SIG-M5 treated with dmso at 0.1 percent for 504 hours (cell line): ENCODE measurements around the gene FAM83E.
A peak's percentile ranks its signal among the peaks of the same experiment; 100 is the strongest.

ENCODE experiments used
- DNase-seq: peaks from one replicate; lab custom pipeline; 2025; ENCODE audit not compliant: unreplicated experiment; lab: John Stamatoyannopoulos, UW

The FAM83E gene

DNA sequence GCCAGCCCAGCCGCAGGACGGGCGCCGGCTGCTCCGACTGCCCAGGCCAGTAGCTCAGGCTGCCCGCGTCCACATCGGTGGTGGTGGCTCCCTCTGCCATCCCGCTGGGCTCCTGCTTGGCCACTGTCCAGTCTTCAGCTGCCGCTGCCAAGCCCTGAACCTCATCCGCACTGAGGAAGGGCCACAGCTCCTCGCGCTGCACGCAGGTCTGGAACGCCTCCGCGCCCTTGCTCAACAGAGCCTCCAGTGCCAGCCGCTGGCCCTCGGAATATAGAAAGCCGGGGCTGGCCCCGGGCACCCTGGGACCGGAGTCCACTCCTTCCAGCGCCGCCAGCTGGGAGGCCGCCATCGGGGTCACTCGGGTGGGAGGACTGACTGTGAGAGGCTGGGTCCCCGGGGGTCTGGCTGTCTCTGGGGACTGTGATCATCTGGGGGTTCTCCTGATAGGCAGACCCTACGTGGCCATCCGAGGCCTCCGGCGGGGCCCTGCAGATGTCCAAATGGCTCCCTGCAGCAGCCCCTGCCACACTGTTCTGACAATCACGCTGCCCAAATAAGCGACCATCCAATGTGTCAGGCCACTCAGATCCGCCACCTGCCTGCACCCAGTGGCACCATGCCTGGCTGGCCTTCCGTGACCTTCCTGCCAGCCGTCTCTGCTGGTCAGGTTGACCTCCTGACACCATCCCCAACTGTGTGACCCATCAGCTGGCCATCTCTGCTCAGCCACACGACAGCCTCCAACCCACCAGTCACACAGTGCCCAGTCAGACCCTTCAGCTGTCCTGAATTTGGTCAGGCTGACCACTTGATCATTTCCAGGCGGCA lies 1.6 kb downstream of the FAM83E start:
- no peak for DNase-seq

DNA sequence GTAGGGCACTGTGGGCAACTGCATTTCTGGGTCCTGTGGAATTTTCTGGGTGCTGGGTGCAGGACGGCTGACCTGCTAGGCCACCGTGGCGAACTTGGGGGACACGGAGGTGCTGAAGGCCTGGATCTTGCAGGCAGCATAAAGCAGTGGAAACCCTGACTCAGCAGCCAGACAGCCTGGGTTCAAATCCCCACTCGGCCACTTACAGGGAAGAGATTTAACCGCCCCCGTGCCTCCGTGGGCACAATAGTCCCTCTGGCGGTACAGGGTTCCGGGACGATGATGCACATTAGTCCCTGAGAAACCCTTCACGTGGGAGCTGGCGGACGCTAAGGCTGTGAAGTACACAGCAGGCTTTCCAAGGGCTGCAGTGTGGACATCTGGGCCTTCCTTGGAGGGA lies 3.0 kb downstream of the FAM83E start:
- no peak for DNase-seq

DNA sequence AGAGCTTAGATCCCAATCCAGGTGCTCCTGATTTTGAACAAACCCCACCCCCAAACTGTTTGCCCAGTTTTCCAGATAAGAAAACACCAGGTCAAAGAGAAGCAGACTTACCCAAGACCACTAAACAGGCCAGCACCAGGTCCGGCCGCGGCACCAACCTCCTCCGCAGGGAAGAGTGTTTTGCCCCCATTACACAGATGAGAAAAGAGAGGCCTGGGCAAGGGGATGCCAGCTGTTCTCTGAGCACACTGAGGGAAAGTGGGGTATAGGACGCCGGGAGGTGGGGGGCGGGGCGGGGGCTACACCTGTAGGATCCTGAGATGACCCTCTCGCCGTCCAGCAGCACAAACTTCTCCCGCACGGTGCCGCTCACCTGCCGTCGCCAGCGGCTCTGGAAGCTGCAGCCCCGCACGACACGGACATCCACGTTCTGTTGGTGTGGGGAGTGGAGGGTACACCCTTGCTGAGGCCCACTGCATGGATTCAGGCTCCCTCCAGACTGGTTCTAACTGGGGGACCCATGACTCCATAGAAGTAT lies 5.2 kb downstream of the FAM83E start:
- DNase-seq: no peak

DNA sequence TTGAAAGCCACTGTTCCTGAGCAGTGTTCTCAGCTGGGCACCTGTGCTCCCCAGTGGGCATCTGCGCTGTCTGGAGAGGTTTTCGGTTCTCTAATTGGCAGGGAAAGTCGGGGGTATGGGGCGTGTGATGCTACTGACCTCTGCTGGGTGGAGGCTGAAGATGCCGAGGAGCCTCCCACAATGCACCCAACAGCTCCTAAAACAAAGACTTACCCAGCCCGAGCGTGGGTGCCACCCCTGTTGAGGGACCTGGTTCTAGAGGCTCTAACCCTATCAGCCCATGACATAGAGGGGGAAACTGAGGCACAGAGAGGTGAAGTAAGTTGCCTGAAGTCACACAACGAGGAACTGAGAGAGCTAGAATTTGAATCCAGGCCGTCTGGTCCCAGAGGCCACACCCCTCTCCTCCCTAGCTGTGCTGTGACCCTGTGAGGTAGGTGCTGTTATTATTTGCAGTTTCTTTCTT lies 6.0 kb downstream of the FAM83E start:
- peak; percentile 65 for DNase-seq

DNA sequence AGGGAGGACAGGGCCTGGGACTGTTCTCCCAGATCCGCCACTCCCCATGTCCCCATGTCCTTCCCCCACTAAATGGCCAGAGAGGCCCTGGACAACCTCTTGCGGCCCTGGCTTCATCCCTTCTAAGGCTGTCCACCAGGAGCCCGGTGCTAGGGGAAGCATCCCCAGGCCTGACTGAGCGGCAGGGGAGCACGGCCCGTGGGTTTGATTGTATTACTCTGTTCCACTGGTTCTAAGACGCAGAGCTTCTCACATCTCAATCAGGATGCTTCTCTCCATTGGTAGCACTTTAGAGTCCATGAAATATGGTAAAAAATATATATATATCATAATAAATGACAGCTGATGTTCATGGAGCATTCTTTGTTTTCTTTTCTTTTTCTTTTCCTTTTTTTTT lies 7.5 kb downstream of the FAM83E start:
- no peak for DNase-seq

DNA sequence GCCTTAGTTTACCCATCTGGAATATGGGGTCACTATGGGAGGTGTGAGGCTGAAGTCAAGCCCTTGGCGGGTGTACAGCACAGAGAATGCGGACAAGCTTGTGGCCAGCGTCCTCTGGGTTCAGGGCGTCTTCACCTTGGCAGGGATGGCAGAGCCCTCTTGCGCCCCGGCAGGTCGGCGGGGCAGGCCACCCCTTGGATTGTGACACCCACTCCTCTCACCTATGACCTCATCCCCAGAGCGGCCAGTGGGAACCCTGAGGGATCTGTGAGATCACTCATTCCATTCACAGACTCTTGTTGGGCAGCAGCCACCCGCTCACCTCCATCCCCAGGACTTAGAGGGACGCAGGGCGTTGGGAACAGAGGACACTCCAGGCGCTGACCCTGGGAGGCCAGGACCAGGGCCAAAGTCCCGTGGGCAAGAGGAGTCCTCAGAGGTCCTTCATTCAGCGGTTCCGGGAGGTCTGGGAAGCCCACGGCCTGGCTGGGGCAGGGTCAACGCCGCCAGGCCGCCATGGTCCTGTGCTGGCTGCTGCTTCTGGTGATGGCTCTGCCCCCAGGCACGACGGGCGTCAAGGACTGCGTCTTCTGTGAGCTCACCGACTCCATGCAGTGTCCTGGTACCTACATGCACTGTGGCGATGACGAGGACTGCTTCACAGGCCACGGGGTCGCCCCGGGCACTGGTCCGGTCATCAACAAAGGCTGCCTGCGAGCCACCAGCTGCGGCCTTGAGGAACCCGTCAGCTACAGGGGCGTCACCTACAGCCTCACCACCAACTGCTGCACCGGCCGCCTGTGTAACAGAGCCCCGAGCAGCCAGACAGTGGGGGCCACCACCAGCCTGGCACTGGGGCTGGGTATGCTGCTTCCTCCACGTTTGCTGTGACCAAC lies 8.2 kb downstream of the FAM83E start, which contains the start of gene SPACA4:
Gene SPACA4 (plus strand): TSS at position 280 of the 896 bp plus-strand sequence. CDS start 237 bp downstream, at position 517.
- DNase-seq: no peak

DNA sequence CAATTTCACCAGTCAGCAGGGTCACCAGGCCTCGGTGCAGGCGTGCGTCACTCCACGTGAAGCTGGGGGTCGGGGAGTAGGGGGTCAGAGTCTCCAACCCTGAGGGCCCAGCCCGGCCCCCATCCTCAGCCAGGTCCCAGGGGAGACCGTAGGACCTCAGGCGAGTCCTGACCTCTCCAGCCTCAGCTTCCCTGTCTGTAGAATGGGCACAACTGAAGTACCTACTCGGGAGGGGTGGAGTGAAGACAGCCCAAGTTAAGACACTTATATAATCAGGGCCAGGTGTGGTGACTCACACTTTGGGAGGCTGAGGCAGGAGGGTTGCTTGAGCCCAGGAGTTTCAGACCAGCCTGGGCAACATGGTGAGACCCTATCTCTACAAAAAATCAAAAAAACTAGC lies 11.0 kb downstream of the FAM83E start:
- DNase-seq: no peak

DNA sequence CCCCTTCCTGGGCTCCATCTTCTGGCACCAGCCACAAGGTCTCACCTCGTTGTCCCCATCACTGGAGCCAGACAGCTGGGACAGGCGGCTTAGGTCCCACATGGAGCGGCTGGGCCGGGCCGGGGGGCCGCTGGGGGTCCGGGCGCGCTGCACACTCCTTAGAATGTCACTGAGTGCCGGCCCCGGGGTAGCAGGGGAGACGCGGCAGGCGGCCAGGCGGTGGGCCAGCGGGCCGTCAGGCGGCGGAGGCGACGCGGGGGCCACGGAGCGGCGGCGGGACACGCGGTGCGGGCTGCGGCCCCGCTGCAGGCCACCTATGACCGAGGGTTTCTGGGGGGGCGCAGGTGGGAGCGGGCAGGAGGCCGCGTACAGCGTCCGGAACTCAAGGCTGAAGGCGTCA lies 11.4 kb downstream of the FAM83E start:
- DNase-seq: no peak

DNA sequence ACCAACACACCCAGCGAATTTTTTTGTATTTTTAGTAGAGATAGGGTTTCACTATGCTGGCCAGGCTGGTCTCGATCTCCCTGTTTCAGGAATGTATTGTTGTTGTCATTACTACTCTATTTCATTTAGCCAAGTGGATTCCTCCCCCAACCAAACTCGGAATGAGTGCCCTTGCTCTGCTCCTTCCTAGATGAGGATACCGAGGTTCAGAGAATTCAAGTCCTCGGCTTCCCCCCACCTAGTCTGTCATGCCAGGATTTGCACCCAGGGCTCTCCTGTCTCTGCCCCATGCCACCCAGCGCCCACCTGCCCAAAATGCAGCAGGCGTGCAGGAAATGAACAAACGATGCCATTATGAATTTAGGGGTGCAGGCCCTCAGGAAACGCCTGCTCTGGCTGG lies 11.9 kb downstream of the FAM83E start:
- DNase-seq: no peak

DNA sequence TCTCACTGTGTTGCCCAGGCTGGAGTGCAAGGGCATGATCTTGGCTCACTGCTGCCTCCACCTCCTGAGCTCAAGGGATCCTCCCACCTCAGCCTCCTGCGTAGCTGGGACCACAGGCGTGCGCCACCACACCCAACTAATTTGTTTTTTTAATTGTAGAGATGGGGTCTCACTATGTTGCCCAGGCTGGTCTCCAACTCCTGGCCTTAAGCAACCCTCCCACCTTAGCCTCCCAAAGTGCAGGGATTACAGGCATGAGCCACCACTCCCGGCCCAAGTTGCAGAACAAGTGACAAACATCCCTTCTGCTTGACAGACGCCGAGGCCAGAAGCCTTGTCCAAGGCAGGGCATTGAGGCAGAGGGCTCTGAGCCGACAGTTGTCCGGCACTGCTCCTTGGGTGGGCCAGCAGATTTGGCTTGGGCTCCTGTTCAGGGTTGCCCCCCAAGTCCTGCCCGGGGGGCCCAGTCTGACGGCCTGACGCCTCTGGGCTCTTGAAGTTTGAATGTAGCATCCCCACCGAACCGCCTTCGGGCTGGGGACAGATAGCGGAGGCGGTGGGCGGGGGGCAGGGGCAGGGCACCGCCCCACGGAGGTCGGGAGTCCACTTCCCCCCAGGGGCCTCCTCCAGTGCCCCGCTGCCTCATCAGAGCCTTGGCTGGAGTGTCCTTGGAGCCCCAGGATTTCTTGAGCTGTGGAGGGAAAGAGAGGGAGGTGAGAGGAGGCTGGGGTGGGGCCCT lies 14.0 kb downstream of the FAM83E start:
- DNase-seq: no peak

DNA sequence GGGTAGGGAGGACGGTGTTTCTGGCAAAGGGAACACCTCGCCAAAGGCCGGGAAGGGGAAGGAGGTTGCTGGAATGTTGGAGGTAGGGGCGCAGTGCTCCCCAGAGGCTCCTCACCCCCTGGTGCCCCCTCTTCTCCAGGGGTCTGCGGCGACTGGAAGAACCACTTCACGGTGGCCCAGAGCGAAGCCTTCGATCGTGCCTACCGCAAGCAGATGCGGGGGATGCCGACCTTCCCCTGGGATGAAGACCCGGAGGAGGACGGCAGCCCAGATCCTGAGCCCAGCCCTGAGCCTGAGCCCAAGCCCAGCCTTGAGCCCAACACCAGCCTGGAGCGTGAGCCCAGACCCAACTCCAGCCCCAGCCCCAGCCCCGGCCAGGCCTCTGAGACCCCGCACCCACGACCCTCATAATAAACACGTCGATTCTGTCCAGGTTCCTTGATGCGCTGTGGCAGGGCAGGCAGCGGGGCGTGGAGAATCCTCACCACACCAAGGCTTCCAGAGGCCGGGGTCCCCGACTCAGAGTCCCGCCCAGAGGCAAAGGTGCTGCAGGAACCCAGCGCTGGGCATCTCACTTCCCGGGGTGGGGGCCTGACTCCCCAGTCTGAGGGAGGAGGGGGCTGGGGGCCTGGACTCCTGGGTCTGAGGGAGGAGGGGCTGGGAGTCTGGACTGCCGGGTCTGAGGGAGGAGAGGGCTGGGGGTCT lies 15.7 kb downstream of the FAM83E start:
- DNase-seq: no peak

DNA sequence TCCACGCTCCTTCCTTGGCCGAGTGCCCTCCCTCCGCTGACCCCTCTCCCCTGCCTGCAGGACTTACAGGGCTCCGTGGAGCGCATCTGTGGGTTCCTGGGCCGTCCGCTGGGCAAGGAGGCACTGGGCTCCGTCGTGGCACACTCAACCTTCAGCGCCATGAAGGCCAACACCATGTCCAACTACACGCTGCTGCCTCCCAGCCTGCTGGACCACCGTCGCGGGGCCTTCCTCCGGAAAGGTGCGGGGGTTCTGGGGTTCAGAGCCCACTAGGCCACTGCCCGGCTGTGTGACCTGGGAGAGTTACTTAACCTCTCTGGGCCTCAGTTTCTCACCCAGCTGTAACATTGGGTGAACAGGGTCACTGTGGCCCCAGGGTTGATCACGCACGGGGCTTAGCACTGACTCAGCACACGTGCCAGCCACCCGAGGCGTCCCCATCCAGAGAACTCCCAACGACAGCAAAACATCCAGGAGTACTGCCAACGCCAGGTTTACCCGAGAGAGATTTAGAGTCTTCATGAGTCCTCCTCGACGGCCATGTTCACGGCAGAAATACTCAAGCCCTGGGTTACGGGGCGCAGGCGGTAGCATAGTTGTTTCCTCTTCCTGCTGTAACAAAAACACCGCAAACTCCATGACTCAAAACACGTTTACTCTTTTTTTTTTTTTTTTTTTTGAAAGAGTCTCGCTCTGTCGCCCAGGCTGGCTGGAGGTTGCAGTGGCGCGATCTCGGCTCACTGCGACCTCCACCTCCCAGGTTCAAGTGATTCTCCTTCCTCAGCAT lies 18.0 kb downstream of the FAM83E start:
- DNase-seq: no peak

DNA sequence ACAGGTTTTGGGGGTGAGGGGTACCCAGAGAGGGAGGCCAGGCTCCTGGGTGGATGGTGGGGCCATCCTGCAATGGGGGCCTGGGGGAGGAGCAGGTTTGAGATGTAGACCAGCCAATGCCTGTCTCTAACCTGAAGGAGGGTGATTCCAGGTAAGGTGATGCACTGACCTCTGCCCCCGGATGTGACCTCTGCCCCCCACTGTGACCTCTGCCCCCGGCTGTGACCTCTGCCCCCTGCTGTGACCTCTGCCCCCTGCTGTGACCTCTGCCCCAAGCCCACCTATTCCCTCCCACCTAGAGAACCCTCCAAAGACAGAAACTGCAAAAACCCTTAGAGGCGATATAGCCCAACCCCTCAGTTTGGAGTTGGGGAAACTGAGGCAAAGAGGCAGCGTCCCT lies 18.6 kb downstream of the FAM83E start:
- DNase-seq: no peak

DNA sequence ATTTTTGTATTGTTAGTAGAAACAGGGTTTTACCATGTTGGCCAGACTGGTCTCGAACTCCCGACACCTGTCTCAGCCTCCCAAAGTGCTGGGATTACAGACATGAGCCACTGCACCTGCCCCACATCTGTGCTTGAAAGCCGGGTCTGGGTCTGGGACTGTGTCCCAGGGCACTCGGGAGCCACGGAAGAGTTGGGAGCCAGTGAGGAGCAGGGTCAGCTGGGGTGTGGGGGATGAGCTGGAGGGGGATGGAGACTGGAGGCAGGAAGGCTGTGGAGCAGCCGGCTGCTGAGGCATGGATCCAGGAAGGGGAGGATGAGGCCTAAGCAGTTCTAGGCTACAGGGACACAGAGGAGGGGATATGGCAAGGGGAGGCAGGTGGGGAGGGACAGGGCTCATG lies 19.0 kb downstream of the FAM83E start:
- DNase-seq: no peak

DNA sequence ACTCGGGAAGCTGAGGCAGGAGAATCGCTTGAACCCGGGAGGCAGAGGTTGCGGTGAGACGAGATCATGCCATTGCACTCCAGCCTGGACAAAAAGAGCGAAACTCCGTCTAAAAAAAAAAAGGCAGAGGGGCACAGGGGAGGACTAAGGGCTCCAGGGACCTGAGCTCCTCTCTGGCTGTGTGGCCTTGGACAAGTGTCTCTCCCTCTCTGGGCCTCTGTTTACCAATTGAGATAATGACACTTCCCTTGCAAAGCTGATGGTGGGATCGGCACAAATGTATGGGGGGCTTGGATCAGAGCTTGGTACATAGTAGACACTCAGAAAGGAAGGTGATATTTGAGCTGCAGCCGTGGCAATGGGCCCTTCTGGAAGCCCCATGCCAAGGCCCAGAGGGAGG lies 19.7 kb downstream of the FAM83E start:
- no peak for DNase-seq

DNA sequence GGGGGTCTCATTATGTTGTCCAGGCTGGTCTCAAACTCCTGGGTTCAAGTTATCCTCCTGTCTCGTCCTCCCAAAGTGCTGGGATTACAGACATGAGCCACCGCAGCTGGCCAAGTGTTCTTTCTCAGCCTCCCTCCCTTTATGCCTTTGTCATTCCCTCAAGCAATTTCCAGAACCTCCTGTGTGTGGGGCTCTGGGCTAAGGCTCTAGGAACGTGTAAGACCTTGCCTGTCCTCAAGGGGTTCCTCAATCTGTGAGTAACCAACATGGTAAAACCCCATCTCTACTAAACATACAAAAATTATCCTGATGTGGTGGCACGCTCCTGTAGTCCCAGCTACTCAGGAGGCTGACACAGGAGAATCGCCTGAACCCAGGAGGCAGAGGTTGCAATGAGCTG lies 23.9 kb downstream of the FAM83E start:
- DNase-seq: no peak

DNA sequence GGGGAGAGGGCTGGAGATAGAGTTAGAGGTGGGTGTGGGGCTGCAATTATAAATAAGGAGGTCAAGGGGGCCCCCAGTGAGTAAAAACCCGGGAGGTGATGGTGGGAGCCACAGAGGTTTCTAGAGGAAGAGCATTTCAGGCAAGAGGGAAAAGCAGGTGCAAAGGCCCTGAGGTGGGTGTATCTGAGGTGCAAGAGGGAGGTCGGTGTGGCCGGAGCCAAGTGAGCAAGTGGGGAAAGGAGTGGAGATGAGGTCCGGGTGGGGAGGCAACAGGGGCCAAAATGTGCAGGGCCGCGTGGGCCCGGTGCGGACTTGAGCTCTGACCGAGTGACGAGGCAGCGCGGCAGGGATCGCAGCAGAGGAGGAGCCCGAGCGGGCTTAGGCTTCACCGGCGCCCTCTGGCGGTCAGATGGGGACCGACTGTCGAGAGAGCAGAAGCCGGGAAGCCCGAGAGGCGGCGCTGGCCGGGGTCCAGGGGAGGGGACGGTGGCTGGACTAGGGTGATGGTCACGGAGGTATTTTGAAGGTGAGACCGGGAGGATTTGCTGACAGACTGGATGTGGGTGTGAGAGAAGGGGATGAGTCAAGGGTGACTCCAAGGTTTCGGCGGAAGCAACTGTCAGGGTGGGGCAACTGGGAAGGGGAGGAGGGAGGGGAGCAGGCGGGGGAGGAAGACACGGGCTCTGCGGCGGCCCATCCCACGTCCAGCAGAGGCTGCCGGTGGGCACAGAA lies 26.0 kb downstream of the FAM83E start:
- DNase-seq: peak; percentile 87

DNA sequence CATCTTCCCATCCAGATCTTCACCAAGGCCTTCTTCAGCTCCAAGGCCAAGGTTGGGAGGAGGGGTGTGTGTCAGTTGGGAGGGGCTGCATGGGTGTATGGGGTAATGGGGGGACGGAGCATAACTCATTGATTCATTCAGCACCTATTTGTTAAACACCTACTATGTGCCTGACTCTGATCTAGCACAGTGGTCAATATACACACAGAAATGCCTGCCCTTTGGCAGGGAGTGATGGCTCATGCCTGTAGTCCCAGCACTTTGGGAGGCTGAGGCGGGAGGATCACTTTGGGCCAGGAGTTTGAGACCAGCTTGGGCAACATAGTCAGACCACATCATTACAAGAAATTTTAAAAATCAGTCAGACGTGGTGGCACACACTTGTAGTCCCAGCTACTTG lies 27.5 kb downstream of the FAM83E start:
- DNase-seq: no peak

DNA sequence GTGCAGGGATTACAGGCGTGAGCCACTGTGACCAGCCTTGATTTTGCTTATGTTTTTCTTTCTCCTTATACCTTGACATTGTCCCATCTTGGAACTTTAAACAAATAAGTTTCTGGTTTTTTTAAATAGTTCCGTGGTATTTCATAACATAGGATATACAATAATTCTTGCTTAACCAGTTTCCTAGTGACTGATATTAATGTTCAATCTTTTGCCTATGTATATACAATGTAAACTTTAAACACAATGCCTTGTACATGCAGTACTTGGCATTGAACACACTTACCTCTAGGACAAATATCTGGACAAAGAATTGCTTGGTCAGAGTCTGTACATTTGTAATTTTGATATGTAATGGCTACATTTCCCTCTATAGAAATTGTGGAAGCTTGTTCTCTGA lies 32.7 kb downstream of the FAM83E start:
- peak; percentile 43 for DNase-seq
